ENCODE measurements around the gene GTPBP3. TPM values are rescaled to one million over a fixed set of nuclear protein-coding genes. Genes with fewer than 3 reads are reported as not detected.

GTPBP3 gene
- total RNA-seq, 2 donors from 2014 or later: 48.7 to 55.7 TPM

GRCh38 chr19:17341845-17342244, 4.5 kb downstream of the GTPBP3 start:
- H3K4me3 ChIP-seq (ENCODE audit: low read length): no peak overlapping the region
- no peaks in the 10 kb centered on the region for H3K27me3 Mint-ChIP-seq (ENCODE audit: insufficient read depth)
- no peaks in the 10 kb centered on the region for H3K9me3 ChIP-seq (ENCODE audit: control insufficient read depth, low read length)
- H3K4me1 ChIP-seq (ENCODE audit: control insufficient read depth, insufficient read depth, low read length): peaks cover 7% of the 10 kb centered on the region
- H3K9ac ChIP-seq (ENCODE audit: extremely low read depth, low read length, poor library complexity, severe bottlenecking): no peak overlapping the region
- no peak for DNase-seq
- no peak for TF ChIP-seq CTCF (conservative IDR thresholded peaks at IDR 0.05)
- no peaks in the 10 kb centered on the region for H3K9me3 Mint-ChIP-seq
- H3K36me3 ChIP-seq (ENCODE audit: control insufficient read depth, insufficient read depth, low read length): peaks cover 8% of the 10 kb centered on the region
- no peak overlapping the region for H3K4me3 Mint-ChIP-seq
- H3K27ac Mint-ChIP-seq: no peak overlapping the region
- peaks cover 15% of the 10 kb centered on the region for H3K36me3 Mint-ChIP-seq (ENCODE audit: low read depth)
- H3K27me3 ChIP-seq (ENCODE audit: control insufficient read depth, insufficient read depth, low read length, poor library complexity, severe bottlenecking): no peaks in the 10 kb centered on the region
- H3K27ac ChIP-seq (ENCODE audit: low read depth, low read length): no peak overlapping the region
- H3K4me1 Mint-ChIP-seq: no peaks in the 10 kb centered on the region
- 71 to 91% methylated on average over 3 to 6 of the region's 7 CpGs for WGBS, 2 experiments (ENCODE audit: insufficient coverage in 1 of 2, insufficient read length in 1 of 2)

- DNase-seq: peak; percentile 95
- no peaks in the 10 kb centered on the region for H3K27me3 Mint-ChIP-seq (ENCODE audit: insufficient read depth)
- Histone ChIP-seq H3K4me3 (ENCODE audit: low read length) (no peak overlapping the region), H3K27ac (ENCODE audit: low read depth, low read length) (no peak overlapping the region), H3K27me3 (ENCODE audit: control insufficient read depth, insufficient read depth, low read length, poor library complexity, severe bottlenecking) (no peaks in the 10 kb centered on the region), H3K4me1 (ENCODE audit: control insufficient read depth, insufficient read depth, low read length) (no peaks in the 10 kb centered on the region), H3K9ac (ENCODE audit: extremely low read depth, low read length, poor library complexity, severe bottlenecking) (no peak overlapping the region), H3K36me3 (ENCODE audit: control insufficient read depth, insufficient read depth, low read length) (peaks cover 8% of the 10 kb centered on the region), H3K9me3 (ENCODE audit: control insufficient read depth, low read length) (no peaks in the 10 kb centered on the region)
- H3K4me1 Mint-ChIP-seq: peaks cover 3% of the 10 kb centered on the region
- peaks cover 7% of the 10 kb centered on the region for H3K36me3 Mint-ChIP-seq (ENCODE audit: low read depth)
- H3K9me3 Mint-ChIP-seq: no peaks in the 10 kb centered on the region
- H3K4me3 Mint-ChIP-seq: no peak overlapping the region
- TF ChIP-seq CTCF (conservative IDR thresholded peaks at IDR 0.05): peak; percentile 98
- H3K27ac Mint-ChIP-seq: no peak overlapping the region
- 25 to 53% methylated on average over 10 to 24 of the region's 24 CpGs for WGBS, 2 experiments (ENCODE audit: insufficient coverage in 1 of 2, insufficient read length in 1 of 2)
Measured at GRCh38 chr19:17346109-17346671, 8.8 kb downstream of the GTPBP3 start.

- Mint-ChIP-seq H3K4me1 (peaks cover 3% of the 10 kb centered on the region), H3K27ac (no peak overlapping the region), H3K9me3 (no peaks in the 10 kb centered on the region), H3K27me3 (ENCODE audit: insufficient read depth) (no peaks in the 10 kb centered on the region), H3K4me3 (no peak overlapping the region), H3K36me3 (ENCODE audit: low read depth) (peaks cover 2% of the 10 kb centered on the region)
- no peak for TF ChIP-seq CTCF (conservative IDR thresholded peaks at IDR 0.05)
- WGBS, 2 experiments (ENCODE audit: insufficient coverage in 1 of 2, insufficient read length in 1 of 2): 92% methylated on average over 4 of the region's 6 CpGs; no CpG with 5 or more reads in 1 of the 2 experiments
- H3K4me3 ChIP-seq (ENCODE audit: low read length): no peak overlapping the region
- H3K27me3 ChIP-seq (ENCODE audit: control insufficient read depth, insufficient read depth, low read length, poor library complexity, severe bottlenecking): no peaks in the 10 kb centered on the region
- H3K36me3 ChIP-seq (ENCODE audit: control insufficient read depth, insufficient read depth, low read length): peaks cover 3% of the 10 kb centered on the region
- no peaks in the 10 kb centered on the region for H3K4me1 ChIP-seq (ENCODE audit: control insufficient read depth, insufficient read depth, low read length)
- no peak overlapping the region for H3K27ac ChIP-seq (ENCODE audit: low read depth, low read length)
- no peak for DNase-seq
- H3K9me3 ChIP-seq (ENCODE audit: control insufficient read depth, low read length): no peaks in the 10 kb centered on the region
- no peak overlapping the region for H3K9ac ChIP-seq (ENCODE audit: extremely low read depth, low read length, poor library complexity, severe bottlenecking)
Measured at GRCh38 chr19:17347361-17347760, 10.0 kb downstream of the GTPBP3 start.

Data from endodermal cell (in vitro differentiated cells).